HG03575 (cell line): Measurements from ENCODE around the gene EIF6.

ENCODE experiments used
- ATAC-seq: cut with Tn5 transposase; IDR thresholded peaks from one replicate; pipeline ENCODE4 v1.9.1; 2021; ENCODE audit not compliant: unreplicated experiment, insufficient number of reproducible peaks, low FRiP score; ENCODE audit errors: extremely low read depth

The EIF6 gene

GRCh38 chr20:35284267-35284991 is at the start of gene EIF6:
TSS of gene EIF6 (minus strand) at chr20:35284772. CDS start at chr20:35284487, 285 bp downstream.
- ATAC-seq: no peak

- ATAC-seq: no peak
These were observed 49.0 kb upstream of the EIF6 start for GRCh38 chr20:35333606-35334005.

DNA sequence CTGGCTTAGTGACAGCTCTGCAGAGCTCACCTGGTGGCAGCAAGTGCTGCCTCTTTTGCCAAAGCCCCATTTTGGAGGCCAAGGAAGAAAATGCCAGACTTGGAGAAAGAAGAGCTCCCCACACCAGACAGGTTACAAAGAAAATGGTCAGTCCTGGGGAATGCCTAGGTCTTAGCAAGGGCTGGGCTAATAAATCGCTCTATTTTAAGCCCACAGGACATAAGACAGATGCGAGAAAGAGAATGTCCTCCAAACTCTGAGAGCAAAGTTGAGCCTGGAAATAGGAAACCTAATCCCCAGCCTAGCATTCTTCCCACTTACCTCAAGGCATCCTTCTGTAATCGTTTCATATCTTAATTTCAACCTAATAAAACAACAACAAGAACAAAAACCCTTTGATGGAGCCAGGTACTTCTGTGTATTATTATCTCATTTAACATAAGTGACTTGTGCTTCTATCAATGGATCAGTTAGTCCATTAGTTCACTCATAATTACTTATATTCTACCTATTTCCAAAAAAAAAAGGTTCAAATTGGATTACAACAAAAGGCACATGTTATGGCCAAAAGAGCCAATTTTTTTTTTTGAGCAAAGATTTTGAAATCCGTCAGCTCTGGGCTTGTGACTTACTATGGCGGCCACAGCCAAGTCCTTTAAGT is 48.1 kb upstream of the EIF6 start:
- ATAC-seq: no peak

GRCh38 chr20:35329435-35330139 is 45.0 kb upstream of the EIF6 start:
- ATAC-seq: no peak

DNA sequence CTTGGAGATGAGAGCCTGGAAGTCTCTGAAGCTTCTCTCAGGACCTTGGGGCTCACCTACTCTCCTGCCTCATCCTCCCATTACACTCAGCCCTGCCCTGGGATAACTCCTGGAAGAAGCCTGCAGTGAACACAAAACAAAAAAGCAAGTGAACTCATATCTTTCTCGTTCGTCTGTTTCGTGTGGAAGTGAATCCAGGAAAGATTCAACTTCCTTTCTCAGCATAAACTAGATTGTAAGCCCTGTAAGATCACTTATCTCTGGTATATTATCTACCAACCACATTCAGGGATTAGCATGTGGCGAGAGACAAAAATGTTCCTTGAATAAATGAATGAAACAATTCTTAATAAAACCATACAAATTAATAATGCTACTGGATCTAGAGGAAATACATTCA is 44.1 kb upstream of the EIF6 start:
- ATAC-seq: no peak

DNA sequence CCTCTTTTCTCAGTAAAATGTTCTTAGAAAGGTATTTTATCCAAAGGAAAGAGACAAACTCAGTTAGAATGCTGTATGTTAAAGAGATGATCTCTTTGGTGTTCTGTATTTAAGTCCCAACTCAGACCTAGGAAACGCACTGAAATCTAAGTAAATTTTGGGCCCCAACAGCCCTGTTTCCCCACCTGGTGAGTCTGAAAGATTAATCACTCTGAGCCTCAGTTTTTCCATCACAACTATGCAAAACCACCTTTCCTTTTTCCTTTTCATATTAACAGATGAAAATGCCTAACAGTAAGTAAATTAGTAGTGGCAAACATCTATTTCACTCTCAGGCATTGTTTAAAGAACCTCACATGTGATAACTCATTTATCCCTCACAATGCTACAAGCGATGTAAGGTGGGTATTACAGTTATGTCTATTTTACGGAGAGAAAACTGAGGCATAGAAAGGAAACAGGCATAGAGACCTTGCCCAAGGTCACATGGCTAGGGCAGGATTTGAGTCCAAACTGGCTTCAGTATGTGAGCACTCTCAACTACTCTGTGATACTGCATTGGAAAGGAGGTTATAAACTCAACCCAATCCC is 43.6 kb upstream of the EIF6 start:
- ATAC-seq: no peak

DNA sequence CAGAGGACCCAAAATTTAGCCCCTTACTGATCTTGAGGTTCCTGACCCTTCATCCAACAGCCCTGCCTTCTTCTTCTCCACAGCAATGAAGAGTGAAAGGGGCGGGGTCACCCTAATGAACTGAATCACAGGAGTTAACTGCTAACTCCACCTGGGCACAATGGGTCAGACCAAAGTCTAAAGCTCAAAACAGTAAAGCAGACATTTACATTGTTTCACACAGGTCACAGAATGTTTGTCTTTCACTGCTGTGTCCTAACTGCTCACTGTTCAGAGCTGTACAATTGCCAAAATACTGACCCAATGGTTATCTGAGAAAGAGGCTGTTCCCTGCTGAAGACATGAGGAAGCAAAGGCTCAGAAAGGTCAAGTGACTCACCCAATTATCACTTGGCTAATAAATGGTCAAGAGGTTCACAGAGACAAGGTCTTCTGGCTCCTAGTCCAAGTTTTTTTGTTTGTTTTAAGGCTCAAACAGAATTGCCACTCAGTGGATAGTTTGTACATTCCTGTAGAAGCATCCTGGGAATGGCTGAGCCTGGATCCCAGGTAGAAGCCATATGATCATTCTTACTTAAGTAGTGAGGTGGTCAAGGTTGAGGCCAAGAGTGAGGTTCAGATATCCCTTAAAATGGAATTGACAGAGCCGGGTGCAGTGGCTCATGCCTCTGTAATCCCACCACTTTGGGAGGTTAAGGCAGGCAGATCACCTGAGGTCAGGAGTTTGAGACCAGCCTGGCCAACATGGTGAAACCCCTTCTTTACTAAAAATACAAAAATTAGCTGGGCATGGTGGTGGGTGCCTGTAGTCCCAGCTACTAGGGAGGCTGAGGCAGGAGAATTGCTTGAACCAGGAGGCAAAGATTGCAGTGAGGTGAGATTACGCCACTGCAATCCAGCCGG is 42.8 kb upstream of the EIF6 start:
- no peak for ATAC-seq

DNA sequence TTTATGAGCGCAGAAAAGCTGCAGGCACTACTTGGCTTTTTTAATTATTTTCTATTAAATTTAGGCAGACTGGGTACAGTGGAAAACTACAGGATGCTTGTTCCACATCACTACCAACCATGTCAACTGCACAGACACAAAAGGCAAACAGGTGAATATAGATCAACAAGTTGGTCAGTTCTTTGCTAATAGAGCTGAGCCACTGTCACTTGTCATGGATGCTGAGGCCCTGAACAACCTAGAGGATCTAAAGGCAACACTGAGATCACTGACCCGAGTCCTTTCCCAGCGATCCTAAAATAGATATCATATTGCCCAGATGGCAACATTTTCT is 42.1 kb upstream of the EIF6 start:
- no peak for ATAC-seq

- no peak for ATAC-seq
These were observed 41.6 kb upstream of the EIF6 start for GRCh38 chr20:35326021-35326739.

- no peak for ATAC-seq
These were observed 40.8 kb upstream of the EIF6 start for GRCh38 chr20:35325401-35325800.

DNA sequence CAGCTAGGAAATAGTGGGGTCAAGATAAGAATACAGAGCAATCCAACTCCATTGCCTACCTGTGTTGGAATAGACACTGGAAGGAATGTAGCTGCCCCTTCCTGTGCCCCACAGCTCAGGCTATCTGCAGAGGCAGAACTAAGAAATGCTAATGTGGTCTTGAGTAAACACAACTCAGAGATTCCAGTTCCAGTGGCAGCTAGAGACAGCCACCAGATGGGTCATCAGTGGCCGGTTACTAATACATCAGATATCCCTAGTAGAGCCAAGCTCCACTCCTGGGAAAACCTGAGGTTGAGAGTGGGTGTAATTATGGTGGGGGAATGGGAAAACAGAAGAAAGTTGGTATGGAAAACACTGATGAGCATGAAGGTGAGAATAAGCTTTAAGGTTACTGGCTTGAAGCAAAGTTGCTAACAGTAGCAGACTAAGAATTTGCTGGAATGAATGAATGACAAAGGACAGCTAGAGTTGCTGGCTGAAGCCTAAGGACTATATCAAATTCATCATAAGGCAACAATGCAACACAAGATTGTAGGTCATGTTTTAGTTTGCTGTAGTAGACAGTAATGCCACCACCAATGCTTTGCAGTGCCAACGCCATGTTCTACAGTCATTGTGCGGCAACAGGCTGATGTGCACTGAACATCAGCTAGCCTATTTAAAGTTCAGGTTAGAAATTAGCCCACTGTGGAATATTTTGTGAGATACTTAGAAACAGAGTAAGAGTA is 36.0 kb upstream of the EIF6 start:
- no peak for ATAC-seq

GRCh38 chr20:35319871-35320197 is 35.3 kb upstream of the EIF6 start:
- ATAC-seq: no peak

DNA sequence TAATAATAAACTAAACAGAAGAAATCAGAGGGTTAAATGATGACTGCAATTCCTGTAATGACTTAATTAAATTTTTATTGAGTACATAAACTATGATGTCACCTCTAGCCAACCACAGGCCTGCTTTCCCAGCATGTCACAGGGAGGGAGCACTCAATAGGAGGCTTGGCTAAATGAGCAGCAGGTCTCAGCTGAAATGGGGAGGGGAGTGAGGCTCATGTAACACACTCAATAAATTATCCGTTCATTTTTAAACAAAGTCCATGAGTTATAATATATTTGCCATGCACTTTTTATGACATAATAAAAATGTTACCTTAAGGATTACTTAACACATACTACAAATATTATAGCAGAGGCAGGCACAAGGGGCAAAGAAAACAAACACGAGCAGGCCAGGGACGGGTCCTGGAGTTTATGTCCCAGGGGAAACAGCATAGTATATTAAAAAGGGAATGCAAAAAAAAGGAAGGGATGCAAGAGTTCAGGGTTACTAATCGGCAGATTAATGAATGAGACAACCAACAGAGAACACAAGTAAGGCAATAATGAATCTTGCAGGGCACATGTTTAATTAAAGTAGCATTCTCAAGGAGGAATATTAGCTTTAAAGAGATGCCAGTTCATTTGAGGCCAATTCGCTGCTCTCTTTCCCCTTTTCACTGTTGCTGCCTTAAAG is 34.8 kb upstream of the EIF6 start:
- ATAC-seq: no peak

GRCh38 chr20:35318502-35319157 is 34.1 kb upstream of the EIF6 start:
- no peak for ATAC-seq

DNA sequence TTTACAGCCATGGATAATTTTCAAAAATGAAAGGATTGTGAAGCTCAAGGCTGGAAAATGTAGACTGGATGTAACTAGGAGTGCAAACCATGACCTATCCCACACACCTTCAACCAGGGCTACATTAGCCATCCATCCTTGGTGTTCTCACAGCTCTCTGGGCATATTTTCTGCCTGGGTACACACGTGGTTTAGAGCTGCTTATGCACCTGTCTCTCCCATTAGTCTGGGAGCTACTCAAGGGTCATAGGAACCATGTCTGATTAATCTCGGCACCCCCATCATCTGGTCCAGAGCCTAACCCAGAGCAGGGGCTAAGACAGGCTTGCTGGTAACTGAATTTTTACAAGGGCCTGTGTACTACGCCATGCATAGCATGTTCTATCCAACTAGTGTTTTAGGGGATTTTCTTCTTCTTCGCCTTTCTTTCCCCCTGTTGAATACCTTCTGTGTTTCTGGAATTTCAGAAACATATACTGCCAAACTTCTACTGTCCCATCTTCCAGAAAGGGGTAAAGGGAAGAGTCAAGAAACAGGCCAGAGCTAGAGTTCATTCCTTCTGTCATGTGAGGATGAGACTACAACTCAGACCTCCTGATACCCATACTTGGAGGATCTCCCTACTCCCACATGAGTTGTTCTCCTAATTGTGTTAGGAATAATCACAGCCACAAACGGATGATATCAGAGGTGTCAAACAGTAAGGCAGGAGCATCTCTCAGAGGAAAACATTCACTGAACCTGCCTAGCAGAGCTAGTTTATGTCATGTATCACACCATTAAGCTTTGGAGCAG is 33.0 kb upstream of the EIF6 start:
- ATAC-seq: no peak

GRCh38 chr20:35316086-35316485 is 31.5 kb upstream of the EIF6 start:
- ATAC-seq: no peak
